OCI-LY7 (cell line): ENCODE data around the gene SNX24. TPM values are rescaled to one million over a fixed set of nuclear protein-coding genes. Genes with fewer than 3 reads are reported as not detected.

Experiments
- BruUV-seq: library from RNA; stranded (reverse); fragments of 400-500 nt; replicated peaks from 2 replicates; lab custom pipeline; 2021; lab: Mats Ljungman, UMichigan
- CTCF ChIA-PET: fragments of 300-600 bp; sonication (Branson Sonifier 250); formaldehyde crosslinking; loops from one replicate; lab custom pipeline; 2022; ENCODE audit warnings: antibody characterized with exemption; ENCODE audit not compliant: unreplicated experiment; lab: Charles Lee
- POLR2A ChIA-PET: fragments of 300-600 bp; sonication (Branson Sonifier 250); formaldehyde crosslinking; loops from one replicate; lab custom pipeline; 2022; ENCODE audit warnings: antibody characterized with exemption; lab: Charles Lee
- DNase-seq: peaks from one replicate; pipeline ENCODE4 v3.0.0-alpha.2; 2015; ENCODE audit warnings: low spot score
- H2AFZ ChIP-seq: fragments of 200-600 bp; sonication (generic), shearing (Covaris generic); 2 replicates; pipeline ENCODE4 v1.6.1; 2014; ENCODE audit warnings: mild to moderate bottlenecking, antibody characterized with exemption, low read length, moderate library complexity
- H3K27ac ChIP-seq: fragments of 200-600 bp; sonication (generic); 2 replicates; pipeline ENCODE4 v1.5.1; 2014; ENCODE audit warnings: mixed run types, low read depth, mild to moderate bottlenecking, moderate library complexity, low read length, inconsistent platforms; ENCODE audit not compliant: poor library complexity, severe bottlenecking
- H3K36me3 ChIP-seq: fragments of 200-600 bp; sonication (generic); 2 replicates; pipeline ENCODE4 v1.6.1; 2014; ENCODE audit warnings: mild to moderate bottlenecking, antibody characterized with exemption, low read length, moderate library complexity, mixed read lengths; ENCODE audit not compliant: insufficient read depth
- H3K4me1 ChIP-seq: fragments of 200-600 bp; sonication (generic); 2 replicates; pipeline ENCODE4 v1.5.1; 2014; ENCODE audit warnings: mild to moderate bottlenecking, low read length; ENCODE audit not compliant: insufficient read depth, poor library complexity, severe bottlenecking
- H3K4me2 ChIP-seq: fragments of 200-600 bp; sonication (generic); 2 replicates; pipeline ENCODE4 v1.6.1; 2014; ENCODE audit warnings: mild to moderate bottlenecking, low read length
- H3K4me3 ChIP-seq: fragments of 200-600 bp; sonication (generic); 2 replicates; pipeline ENCODE4 v1.5.1; 2014; ENCODE audit warnings: mild to moderate bottlenecking, low read depth, low read length; ENCODE audit not compliant: poor library complexity, severe bottlenecking
- H3K79me2 ChIP-seq: fragments of 200-600 bp; sonication (generic); 2 replicates; pipeline ENCODE4 v1.6.1; 2016; ENCODE audit warnings: low read depth, mild to moderate bottlenecking, low read length, moderate library complexity, mixed read lengths; ENCODE audit not compliant: insufficient read depth
- H3K9me2 ChIP-seq: fragments of 200-600 bp; sonication (generic); 2 replicates; pipeline ENCODE4 v1.6.1; 2016; ENCODE audit warnings: mild to moderate bottlenecking, low read length, mixed read lengths; ENCODE audit not compliant: insufficient read depth
- H3K9me3 ChIP-seq: fragments of 200-600 bp; sonication (generic); 2 replicates; pipeline ENCODE4 v1.6.1; 2014; ENCODE audit warnings: mild to moderate bottlenecking, mixed run types, low read length, mixed read lengths
- H4K20me1 ChIP-seq: fragments of 200-600 bp; sonication (generic); 2 replicates; pipeline ENCODE4 v1.6.1; 2014; ENCODE audit warnings: mild to moderate bottlenecking, antibody characterized with exemption, low read length, moderate library complexity, mixed read lengths; ENCODE audit not compliant: insufficient read depth
- EZH2phosphoT487 ChIP-seq: fragments of 200-600 bp; sonication (generic); IDR thresholded peaks from 2 replicates; pipeline ENCODE4 v1.6.1; 2018; ENCODE audit warnings: low read depth, borderline replicate concordance, mild to moderate bottlenecking, mixed run types, antibody characterized with exemption, low read length, moderate library complexity, mixed read lengths
- intact Hi-C: fragments of 100-400 bp; cut with micrococcal nuclease; formaldehyde crosslinking; loops from one replicate; pipeline ENCODE4 v1.10.0; 2022; ENCODE audit not compliant: unreplicated experiment
- total RNA-seq, 2 experiments: library from RNA; depleted of rRNA in 1 of 2; stranded (reverse); fragments of >200 nt in 1 of 2; shearing (Covaris generic) in 1 of 2; gene quantifications; 2 replicates each; pipeline ENCODE4 v1.2.3, GENCODE V29; 2014 to 2022
- TF ChIP-seq, protein P1 (sequence below): fragments of 200-600 bp; sonication (generic); conservative IDR thresholded peaks from 2 replicates; pipeline ENCODE4 v1.5.1; 2014; ENCODE audit warnings: mild to moderate bottlenecking, antibody characterized with exemption, low read length, moderate library complexity, mixed read lengths

Gene SNX24
- total RNA-seq, 2 experiments from 2014 or later, result 6.9 to 14.5 TPM

DNA sequence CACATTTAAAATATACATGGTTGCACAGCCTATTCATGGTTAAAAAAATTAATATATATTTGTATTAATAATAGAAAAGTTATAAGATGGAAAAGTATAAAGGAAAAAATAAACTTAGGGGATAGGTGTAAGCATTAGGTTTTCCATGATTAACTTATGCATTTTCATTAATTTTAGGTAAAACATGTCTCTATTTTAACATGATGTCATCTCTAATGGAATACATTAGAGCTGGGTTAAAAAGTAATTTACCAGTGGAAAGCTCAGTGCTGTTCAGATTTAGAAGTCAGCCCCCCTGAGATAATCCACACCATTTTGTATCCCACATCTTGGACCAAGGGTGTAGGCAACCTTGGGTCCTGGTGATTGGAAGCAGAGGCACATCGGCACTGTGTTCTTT is 49.7 kb downstream of the SNX24 start:
- Histone ChIP-seq H3K79me2 (no peaks in the 10 kb centered on the region), H3K4me3 (no peak overlapping the region), H3K9me3 (no peaks in the 10 kb centered on the region), H3K36me3 (no peaks in the 10 kb centered on the region), H4K20me1 (no peaks in the 10 kb centered on the region), H3K4me2 (no peak overlapping the region), H3K27ac (no peak overlapping the region), H3K4me1 (no peaks in the 10 kb centered on the region), H3K9me2 (no peaks in the 10 kb centered on the region), H2AFZ (no peak overlapping the region)
- no peak for TF ChIP-seq EZH2phosphoT487
- TF ChIP-seq, protein P1, sequence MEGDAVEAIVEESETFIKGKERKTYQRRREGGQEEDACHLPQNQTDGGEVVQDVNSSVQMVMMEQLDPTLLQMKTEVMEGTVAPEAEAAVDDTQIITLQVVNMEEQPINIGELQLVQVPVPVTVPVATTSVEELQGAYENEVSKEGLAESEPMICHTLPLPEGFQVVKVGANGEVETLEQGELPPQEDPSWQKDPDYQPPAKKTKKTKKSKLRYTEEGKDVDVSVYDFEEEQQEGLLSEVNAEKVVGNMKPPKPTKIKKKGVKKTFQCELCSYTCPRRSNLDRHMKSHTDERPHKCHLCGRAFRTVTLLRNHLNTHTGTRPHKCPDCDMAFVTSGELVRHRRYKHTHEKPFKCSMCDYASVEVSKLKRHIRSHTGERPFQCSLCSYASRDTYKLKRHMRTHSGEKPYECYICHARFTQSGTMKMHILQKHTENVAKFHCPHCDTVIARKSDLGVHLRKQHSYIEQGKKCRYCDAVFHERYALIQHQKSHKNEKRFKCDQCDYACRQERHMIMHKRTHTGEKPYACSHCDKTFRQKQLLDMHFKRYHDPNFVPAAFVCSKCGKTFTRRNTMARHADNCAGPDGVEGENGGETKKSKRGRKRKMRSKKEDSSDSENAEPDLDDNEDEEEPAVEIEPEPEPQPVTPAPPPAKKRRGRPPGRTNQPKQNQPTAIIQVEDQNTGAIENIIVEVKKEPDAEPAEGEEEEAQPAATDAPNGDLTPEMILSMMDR, result no peak
- DNase-seq, result no peak
- POLR2A ChIA-PET, result interaction anchor here (0.7 kb wide), 1 partner anchor 160 kb away, joined by 3 read pairs; no protein-coding TSS in a partner anchor
- intact Hi-C loops, result no loop called here
- CTCF ChIA-PET, result no interaction called here
- no TSS peak for BruUV-seq

DNA sequence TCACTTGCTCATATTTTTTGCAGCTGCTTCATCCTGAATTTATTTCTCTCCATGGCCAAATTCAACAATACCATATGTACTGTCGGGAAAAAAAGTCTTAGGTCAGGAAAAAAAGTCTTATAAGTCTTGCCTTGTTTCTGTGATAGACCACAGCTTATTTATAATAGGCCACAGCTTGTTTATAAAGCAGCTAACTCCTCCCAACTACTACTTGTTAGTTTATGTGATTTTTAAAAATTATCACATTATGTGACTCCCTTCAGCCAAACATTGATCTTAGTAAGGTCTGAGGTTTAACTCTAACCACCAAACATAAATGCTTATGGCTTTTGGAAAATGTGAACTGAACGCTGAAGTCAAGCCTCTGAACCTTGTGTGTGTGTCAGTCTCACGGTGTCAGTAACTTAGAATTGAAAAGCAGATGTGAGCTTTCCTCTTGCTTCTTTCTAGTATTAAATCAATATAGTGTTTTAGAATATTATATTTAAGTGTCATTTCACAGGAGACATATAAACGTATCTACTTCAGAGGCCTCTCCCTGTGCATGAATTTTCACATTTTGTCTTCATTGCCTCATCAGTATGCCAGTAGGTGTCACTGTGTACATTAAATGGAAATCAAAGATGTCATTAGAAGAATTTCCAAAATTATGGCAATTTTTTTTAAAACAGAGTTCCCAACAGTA is 51.3 kb downstream of the SNX24 start:
- intact Hi-C loops, result no loop called here
- ChIA-PET CTCF (interaction anchor here (0.5 kb wide), 1 partner anchor 157 kb away, joined by 4 read pairs; no protein-coding TSS in a partner anchor), POLR2A (interaction anchor here (0.5 to 0.6 kb wide), 2 partner anchors 23 to 293 kb away, joined by 3 read pairs; no protein-coding TSS in a partner anchor)
- no peak overlapping the region for H3K4me2 ChIP-seq
- no peaks in the 10 kb centered on the region for H4K20me1 ChIP-seq
- peak; percentile 4 for DNase-seq
- no peaks in the 10 kb centered on the region for H3K4me1 ChIP-seq
- no peaks in the 10 kb centered on the region for H3K9me3 ChIP-seq
- no TSS peak for BruUV-seq
- H3K9me2 ChIP-seq, result no peaks in the 10 kb centered on the region
- H3K79me2 ChIP-seq, result no peaks in the 10 kb centered on the region
- TF ChIP-seq, protein P1, result peak; percentile 76
- TF ChIP-seq EZH2phosphoT487, result no peak
- no peaks in the 10 kb centered on the region for H3K36me3 ChIP-seq
- H3K4me3 ChIP-seq, result no peak overlapping the region
- H2AFZ ChIP-seq, result no peak overlapping the region
- H3K27ac ChIP-seq, result no peak overlapping the region

DNA sequence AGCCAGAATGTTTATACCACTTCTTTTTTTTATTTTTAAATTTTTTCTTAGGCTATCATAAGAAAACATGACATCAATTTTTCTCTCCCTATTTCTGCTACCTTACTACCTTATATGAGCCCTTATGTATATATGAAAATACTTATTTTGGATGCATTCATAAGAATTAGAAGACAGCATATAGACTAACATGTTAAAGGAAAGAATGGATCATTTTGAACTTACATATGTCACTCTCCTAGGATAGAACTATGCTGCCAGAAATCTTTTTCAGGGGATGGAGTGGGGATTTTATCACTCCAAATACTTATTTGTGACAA is 51.8 kb downstream of the SNX24 start:
- ChIA-PET CTCF (interaction anchor here (0.5 kb wide), 1 partner anchor 156 kb away, joined by 4 read pairs; no protein-coding TSS in a partner anchor), POLR2A (no interaction called here)
- Histone ChIP-seq H3K4me1 (no peaks in the 10 kb centered on the region), H3K4me2 (no peak overlapping the region), H3K27ac (no peak overlapping the region), H2AFZ (no peak overlapping the region), H3K9me3 (no peaks in the 10 kb centered on the region), H3K9me2 (no peaks in the 10 kb centered on the region), H3K79me2 (no peaks in the 10 kb centered on the region), H4K20me1 (no peaks in the 10 kb centered on the region), H3K36me3 (no peaks in the 10 kb centered on the region), H3K4me3 (no peak overlapping the region)
- BruUV-seq, result no TSS peak
- intact Hi-C loops, result no loop called here
- no peak for DNase-seq
- TF ChIP-seq EZH2phosphoT487, result no peak
- TF ChIP-seq, protein P1, result peak; percentile 17; the same call in 1 of the 2 replicates
